SK-N-SH treated with all-trans-retinoic acid at 6 μM for 48 hours (cell line): ENCODE measurements around the gene LTO1.

Experiments used
- ATAC-seq: fragments of 200-7000 bp; cut with Tn5 transposase; 3 replicates; pipeline ENCODE4 v1.9.1; 2020; ENCODE audit warnings: mild to moderate bottlenecking, moderate library complexity
- BACH2 ChIP-seq: fragments of 250-450 bp; sonication (Bioruptor Pico); IDR thresholded peaks from 2 replicates; pipeline ENCODE4 v1.9.0; 2021; ENCODE audit warnings: mild to moderate bottlenecking, borderline replicate concordance
- CREB5 ChIP-seq: fragments of 250-450 bp; sonication (Bioruptor Pico); IDR thresholded peaks from 2 replicates; pipeline ENCODE4 v1.5.1; 2020; ENCODE audit warnings: low read depth, mild to moderate bottlenecking, moderate library complexity
- CSDC2 ChIP-seq: fragments of 250-450 bp; sonication (Bioruptor Pico); IDR thresholded peaks from 2 replicates; pipeline ENCODE4 v1.5.0; 2020; ENCODE audit warnings: mild to moderate bottlenecking, moderate library complexity
- GLIS3 ChIP-seq: fragments of 250-450 bp; sonication (Bioruptor Pico); IDR thresholded peaks from 2 replicates; pipeline ENCODE4 v1.5.0; 2020; ENCODE audit warnings: mild to moderate bottlenecking, moderate library complexity
- OSR1 ChIP-seq: fragments of 250-450 bp; sonication (Bioruptor Pico); IDR thresholded peaks from 2 replicates; pipeline ENCODE4 v1.8.0; 2022; ENCODE audit warnings: moderate library complexity, mild to moderate bottlenecking, inconsistent platforms
- PATZ1 ChIP-seq: fragments of 250-450 bp; sonication (Bioruptor Pico); IDR thresholded peaks from 2 replicates; pipeline ENCODE4 v1.8.0; 2020; ENCODE audit warnings: mild to moderate bottlenecking, moderate library complexity, borderline replicate concordance
- PPARA ChIP-seq: fragments of 250-450 bp; sonication (Bioruptor Pico); IDR thresholded peaks from 2 replicates; pipeline ENCODE4 v1.5.0; 2020; ENCODE audit warnings: mild to moderate bottlenecking, borderline replicate concordance
- RARB ChIP-seq: fragments of 250-450 bp; sonication (Bioruptor Pico); IDR thresholded peaks from 2 replicates; pipeline ENCODE4 v1.8.0; 2021; ENCODE audit warnings: mild to moderate bottlenecking, moderate library complexity
- SNAI2 ChIP-seq: fragments of 250-450 bp; sonication (Bioruptor Pico); IDR thresholded peaks from 2 replicates; pipeline ENCODE4 v1.5.0; 2020; ENCODE audit warnings: mild to moderate bottlenecking, moderate library complexity
- TCF4 ChIP-seq: fragments of 250-450 bp; sonication (Bioruptor Pico); IDR thresholded peaks from 2 replicates; pipeline ENCODE4 v1.8.0; 2021; ENCODE audit warnings: mild to moderate bottlenecking, moderate library complexity, borderline replicate concordance
- TOX ChIP-seq: fragments of 250-450 bp; sonication (Bioruptor Pico); IDR thresholded peaks from 2 replicates; pipeline ENCODE4 v1.8.0; 2021; ENCODE audit warnings: mild to moderate bottlenecking, moderate library complexity, borderline replicate concordance
- TSHZ2 ChIP-seq: fragments of 250-450 bp; sonication (Bioruptor Pico); IDR thresholded peaks from 2 replicates; pipeline ENCODE4 v1.5.0; 2020; ENCODE audit warnings: mild to moderate bottlenecking, moderate library complexity
- ZC3H10 ChIP-seq: fragments of 250-450 bp; sonication (Bioruptor Pico); IDR thresholded peaks from 2 replicates; pipeline ENCODE4 v1.5.1; 2021; ENCODE audit warnings: mild to moderate bottlenecking, moderate library complexity
- ZFP3 ChIP-seq: fragments of 250-450 bp; sonication (Bioruptor Pico); IDR thresholded peaks from 2 replicates; pipeline ENCODE4 v1.5.0; 2020; ENCODE audit warnings: mild to moderate bottlenecking, moderate library complexity
- ZFP30 ChIP-seq: fragments of 450-650 bp; formaldehyde crosslinking; IDR thresholded peaks from 2 replicates; pipeline ENCODE4 v1.5.0; 2022; ENCODE audit warnings: mild to moderate bottlenecking, moderate library complexity
- ZNF565 ChIP-seq: fragments of 450-650 bp; formaldehyde crosslinking; conservative IDR thresholded peaks from 2 replicates; pipeline ENCODE4 v1.5.0; 2020; ENCODE audit warnings: low read depth, mild to moderate bottlenecking, moderate library complexity
- ZNF70 ChIP-seq: fragments of 450-650 bp; formaldehyde crosslinking; IDR thresholded peaks from 2 replicates; pipeline ENCODE4 v1.5.0; 2020; ENCODE audit warnings: mild to moderate bottlenecking, moderate library complexity
- ZNF8 ChIP-seq: fragments of 450-650 bp; formaldehyde crosslinking; IDR thresholded peaks from 2 replicates; pipeline ENCODE4 v1.5.0; 2020; ENCODE audit warnings: mild to moderate bottlenecking, moderate library complexity

The LTO1 gene

GRCh38 chr11:69704508-69705253 lies 29.5 kb upstream of the LTO1 start:
- ATAC-seq = peak; percentile 70
- no peak for TF ChIP-seq TSHZ2
- TF ChIP-seq ZFP30 (CRISPR knock-in tag) = no peak
- TF ChIP-seq CSDC2 (CRISPR knock-in tag) = no peak
- no peak for TF ChIP-seq ZC3H10 (CRISPR knock-in tag)
- TF ChIP-seq ZNF565 (CRISPR knock-in tag) = no peak
- TF ChIP-seq TOX = no peak
- no peak for TF ChIP-seq PPARA (CRISPR knock-in tag)
- no peak for TF ChIP-seq ZNF70 (CRISPR knock-in tag)
- TF ChIP-seq RARB (CRISPR knock-in tag) = no peak

- TF ChIP-seq TCF4 (no peak), ZNF8 (CRISPR knock-in tag) (no peak), PATZ1 (CRISPR knock-in tag) (no peak), OSR1 (CRISPR knock-in tag) (no peak), PPARA (CRISPR knock-in tag) (no peak), TOX (no peak), ZNF70 (CRISPR knock-in tag) (no peak), SNAI2 (no peak), CSDC2 (CRISPR knock-in tag) (no peak), ZFP30 (CRISPR knock-in tag) (no peak)
- 0 out of 3 replicates have a peak, but pooled peaks have one; percentile 9 for ATAC-seq
These were observed 28.8 kb upstream of the LTO1 start, which contains the start of gene FGF19 for GRCh38 chr11:69703768-69704507. FGF19 (minus strand) TSS chr11:69704022; CDS start chr11:69703876, 146 bp downstream.

- no peak for TF ChIP-seq CREB5 (CRISPR knock-in tag)
- no peak for TF ChIP-seq GLIS3
- no peak for TF ChIP-seq ZFP30 (CRISPR knock-in tag)
- TF ChIP-seq TCF4 = no peak
- no peak for TF ChIP-seq ZNF70 (CRISPR knock-in tag)
- no peak for TF ChIP-seq ZFP3 (CRISPR knock-in tag)
- TF ChIP-seq OSR1 (CRISPR knock-in tag) = no peak
- TF ChIP-seq ZC3H10 (CRISPR knock-in tag) = no peak
- TF ChIP-seq ZNF565 (CRISPR knock-in tag) = no peak
- no peak for ATAC-seq
These were observed 28.3 kb upstream of the LTO1 start for GRCh38 chr11:69703453-69703767.

GRCh38 chr11:69702769-69703452 lies 27.8 kb upstream of the LTO1 start:
- no peak for TF ChIP-seq PATZ1 (CRISPR knock-in tag)
- no peak for TF ChIP-seq ZFP3 (CRISPR knock-in tag)
- no peak for TF ChIP-seq BACH2
- ATAC-seq = no peak
